ENCODE measurements around the gene TMEM203. TPM values are rescaled to one million over a fixed set of nuclear protein-coding genes. Genes with fewer than 3 reads are reported as not detected.

The TMEM203 gene
- total and polyA plus RNA-seq, 2 of the 13 experiments (the other 11 are each of a cell fraction or from before 2014, with no cell fraction given), result 23.4 to 36.7 TPM

DNA sequence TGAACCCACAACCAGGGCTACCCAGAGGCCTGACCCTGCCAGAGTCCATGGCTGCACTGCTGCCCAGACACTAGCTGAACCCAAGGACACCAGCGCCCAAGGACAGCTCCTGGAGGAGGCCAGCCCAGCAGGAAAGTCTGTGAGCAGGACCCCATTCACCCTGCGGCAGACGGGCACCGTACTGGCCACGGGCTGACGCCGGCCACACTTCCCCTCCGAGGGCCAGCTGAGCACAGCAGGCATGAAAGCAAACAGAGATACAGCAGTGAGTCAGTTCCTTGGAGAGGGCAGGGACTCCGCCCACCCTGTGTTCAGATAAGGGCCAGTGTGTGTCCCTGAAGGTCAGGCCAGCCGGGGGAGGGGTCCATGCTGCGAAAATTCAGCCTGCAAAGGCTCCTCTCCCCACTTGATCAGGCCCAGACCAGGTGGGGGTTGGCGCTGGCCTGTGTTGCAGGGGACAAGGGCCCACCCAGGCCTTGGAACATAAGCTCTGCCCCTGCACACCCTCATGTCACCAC, 13.4 kb upstream of the TMEM203 start (continued):
- TF ChIP-seq ZNF713 (CRISPR knock-in tag; IDR thresholded peaks at IDR 0.05) (no peak), RARA (CRISPR knock-in tag; IDR thresholded peaks at IDR 0.05) (peak; percentile 76), TARDBP (CRISPR knock-in tag; IDR thresholded peaks at IDR 0.05) (0 out of 2 replicates have a peak, but pooled peaks have one; percentile 33), PHF5A (CRISPR knock-in tag; IDR thresholded peaks at IDR 0.05; ENCODE audit: low read depth, unreplicated experiment) (no peak), ZNF746 (CRISPR knock-in tag; IDR thresholded peaks at IDR 0.05) (peak; percentile 89; the same call in 1 of the 2 replicates), PHB2 (IDR thresholded peaks at IDR 0.05; ENCODE audit: partially characterized antibody) (no peak), ZNF441 (CRISPR knock-in tag; IDR thresholded peaks at IDR 0.05; ENCODE audit: borderline replicate concordance) (0 out of 2 replicates have a peak, but pooled peaks have one; percentile 28), IKZF4 (CRISPR knock-in tag; IDR thresholded peaks at IDR 0.05; ENCODE audit: borderline replicate concordance, low read depth, not compliant biosample characterization) (no peak), ZNF33A (CRISPR knock-in tag; IDR thresholded peaks at IDR 0.05; ENCODE audit: borderline replicate concordance) (no peak), ZSCAN22 (CRISPR knock-in tag; IDR thresholded peaks at IDR 0.05) (no peak), ZNF75D (CRISPR knock-in tag; IDR thresholded peaks at IDR 0.05; ENCODE audit: borderline replicate concordance) (no peak), ZNF629 (CRISPR knock-in tag; conservative IDR thresholded peaks at IDR 0.05) (peak; percentile 26; the same call in 1 of the 2 replicates), TP53 (CRISPR knock-in tag; conservative IDR thresholded peaks at IDR 0.05) (no peak), PAF1 (CRISPR knock-in tag; IDR thresholded peaks at IDR 0.05) (no peak), MTA1 (CRISPR knock-in tag; IDR thresholded peaks at IDR 0.05; ENCODE audit: borderline replicate concordance) (peak; percentile 83; the same call in 1 of the 2 replicates), ATRX (CRISPR knock-in tag; IDR thresholded peaks at IDR 0.05; ENCODE audit: borderline replicate concordance) (no peak), IRF2 (CRISPR knock-in tag; IDR thresholded peaks at IDR 0.05) (peak; percentile 76; the same call in 1 of the 2 replicates), ONECUT2 (CRISPR knock-in tag; IDR thresholded peaks at IDR 0.05) (no peak), ZNF326 (CRISPR knock-in tag; IDR thresholded peaks at IDR 0.05; ENCODE audit: borderline replicate concordance) (no peak), MEIS2 (CRISPR knock-in tag; IDR thresholded peaks at IDR 0.05) (peak; percentile 57; the same call in 1 of the 2 replicates), ZNF724P (CRISPR knock-in tag; IDR thresholded peaks at IDR 0.05; ENCODE audit: borderline replicate concordance) (0 out of 2 replicates have a peak, but pooled peaks have one; percentile 27), ZBTB3 (CRISPR knock-in tag; IDR thresholded peaks at IDR 0.05; ENCODE audit: borderline replicate concordance, low read depth) (no peak), RXRA (CRISPR knock-in tag; IDR thresholded peaks at IDR 0.05) (peak; percentile 80; the same call in 1 of the 2 replicates), HIVEP1 (CRISPR knock-in tag; IDR thresholded peaks at IDR 0.05) (0 out of 2 replicates have a peak, but pooled peaks have one; percentile 30)
- TF ChIP-seq, protein P1, sequence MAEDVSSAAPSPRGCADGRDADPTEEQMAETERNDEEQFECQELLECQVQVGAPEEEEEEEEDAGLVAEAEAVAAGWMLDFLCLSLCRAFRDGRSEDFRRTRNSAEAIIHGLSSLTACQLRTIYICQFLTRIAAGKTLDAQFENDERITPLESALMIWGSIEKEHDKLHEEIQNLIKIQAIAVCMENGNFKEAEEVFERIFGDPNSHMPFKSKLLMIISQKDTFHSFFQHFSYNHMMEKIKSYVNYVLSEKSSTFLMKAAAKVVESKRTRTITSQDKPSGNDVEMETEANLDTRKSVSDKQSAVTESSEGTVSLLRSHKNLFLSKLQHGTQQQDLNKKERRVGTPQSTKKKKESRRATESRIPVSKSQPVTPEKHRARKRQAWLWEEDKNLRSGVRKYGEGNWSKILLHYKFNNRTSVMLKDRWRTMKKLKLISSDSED (CRISPR knock-in tag; IDR thresholded peaks at IDR 0.05), result 0 out of 2 replicates have a peak, but pooled peaks have one; percentile 23
- TF ChIP-seq, protein P2, sequence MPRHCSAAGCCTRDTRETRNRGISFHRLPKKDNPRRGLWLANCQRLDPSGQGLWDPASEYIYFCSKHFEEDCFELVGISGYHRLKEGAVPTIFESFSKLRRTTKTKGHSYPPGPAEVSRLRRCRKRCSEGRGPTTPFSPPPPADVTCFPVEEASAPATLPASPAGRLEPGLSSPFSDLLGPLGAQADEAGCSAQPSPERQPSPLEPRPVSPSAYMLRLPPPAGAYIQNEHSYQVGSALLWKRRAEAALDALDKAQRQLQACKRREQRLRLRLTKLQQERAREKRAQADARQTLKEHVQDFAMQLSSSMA (CRISPR knock-in tag; IDR thresholded peaks at IDR 0.05), result no peak
- TF ChIP-seq, protein P3, sequence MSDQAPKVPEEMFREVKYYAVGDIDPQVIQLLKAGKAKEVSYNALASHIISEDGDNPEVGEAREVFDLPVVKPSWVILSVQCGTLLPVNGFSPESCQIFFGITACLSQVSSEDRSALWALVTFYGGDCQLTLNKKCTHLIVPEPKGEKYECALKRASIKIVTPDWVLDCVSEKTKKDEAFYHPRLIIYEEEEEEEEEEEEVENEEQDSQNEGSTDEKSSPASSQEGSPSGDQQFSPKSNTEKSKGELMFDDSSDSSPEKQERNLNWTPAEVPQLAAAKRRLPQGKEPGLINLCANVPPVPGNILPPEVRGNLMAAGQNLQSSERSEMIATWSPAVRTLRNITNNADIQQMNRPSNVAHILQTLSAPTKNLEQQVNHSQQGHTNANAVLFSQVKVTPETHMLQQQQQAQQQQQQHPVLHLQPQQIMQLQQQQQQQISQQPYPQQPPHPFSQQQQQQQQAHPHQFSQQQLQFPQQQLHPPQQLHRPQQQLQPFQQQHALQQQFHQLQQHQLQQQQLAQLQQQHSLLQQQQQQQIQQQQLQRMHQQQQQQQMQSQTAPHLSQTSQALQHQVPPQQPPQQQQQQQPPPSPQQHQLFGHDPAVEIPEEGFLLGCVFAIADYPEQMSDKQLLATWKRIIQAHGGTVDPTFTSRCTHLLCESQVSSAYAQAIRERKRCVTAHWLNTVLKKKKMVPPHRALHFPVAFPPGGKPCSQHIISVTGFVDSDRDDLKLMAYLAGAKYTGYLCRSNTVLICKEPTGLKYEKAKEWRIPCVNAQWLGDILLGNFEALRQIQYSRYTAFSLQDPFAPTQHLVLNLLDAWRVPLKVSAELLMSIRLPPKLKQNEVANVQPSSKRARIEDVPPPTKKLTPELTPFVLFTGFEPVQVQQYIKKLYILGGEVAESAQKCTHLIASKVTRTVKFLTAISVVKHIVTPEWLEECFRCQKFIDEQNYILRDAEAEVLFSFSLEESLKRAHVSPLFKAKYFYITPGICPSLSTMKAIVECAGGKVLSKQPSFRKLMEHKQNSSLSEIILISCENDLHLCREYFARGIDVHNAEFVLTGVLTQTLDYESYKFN (CRISPR knock-in tag; conservative IDR thresholded peaks at IDR 0.05), result peak; percentile 58; the same call in 1 of the 2 replicates
